HT1080 (cell line): ENCODE measurements around the gene EYA4. TPM values are rescaled to one million over a fixed set of nuclear protein-coding genes. Genes with fewer than 3 reads are reported as not detected.

ENCODE experiments used
- DNase-seq: peaks from one replicate; pipeline ENCODE4 v3.0.0-alpha.2; 2015; ENCODE audit warnings: low read depth
- total RNA-seq: library from RNA; depleted of rRNA; stranded (reverse); fragments of >200 nt; shearing (Covaris generic); gene quantifications from 2 replicates; pipeline ENCODE4 v1.2.3, GENCODE V29; 2014

The EYA4 gene
- total RNA-seq, 1 experiment from 2014 or later, result 23.7 TPM

DNA sequence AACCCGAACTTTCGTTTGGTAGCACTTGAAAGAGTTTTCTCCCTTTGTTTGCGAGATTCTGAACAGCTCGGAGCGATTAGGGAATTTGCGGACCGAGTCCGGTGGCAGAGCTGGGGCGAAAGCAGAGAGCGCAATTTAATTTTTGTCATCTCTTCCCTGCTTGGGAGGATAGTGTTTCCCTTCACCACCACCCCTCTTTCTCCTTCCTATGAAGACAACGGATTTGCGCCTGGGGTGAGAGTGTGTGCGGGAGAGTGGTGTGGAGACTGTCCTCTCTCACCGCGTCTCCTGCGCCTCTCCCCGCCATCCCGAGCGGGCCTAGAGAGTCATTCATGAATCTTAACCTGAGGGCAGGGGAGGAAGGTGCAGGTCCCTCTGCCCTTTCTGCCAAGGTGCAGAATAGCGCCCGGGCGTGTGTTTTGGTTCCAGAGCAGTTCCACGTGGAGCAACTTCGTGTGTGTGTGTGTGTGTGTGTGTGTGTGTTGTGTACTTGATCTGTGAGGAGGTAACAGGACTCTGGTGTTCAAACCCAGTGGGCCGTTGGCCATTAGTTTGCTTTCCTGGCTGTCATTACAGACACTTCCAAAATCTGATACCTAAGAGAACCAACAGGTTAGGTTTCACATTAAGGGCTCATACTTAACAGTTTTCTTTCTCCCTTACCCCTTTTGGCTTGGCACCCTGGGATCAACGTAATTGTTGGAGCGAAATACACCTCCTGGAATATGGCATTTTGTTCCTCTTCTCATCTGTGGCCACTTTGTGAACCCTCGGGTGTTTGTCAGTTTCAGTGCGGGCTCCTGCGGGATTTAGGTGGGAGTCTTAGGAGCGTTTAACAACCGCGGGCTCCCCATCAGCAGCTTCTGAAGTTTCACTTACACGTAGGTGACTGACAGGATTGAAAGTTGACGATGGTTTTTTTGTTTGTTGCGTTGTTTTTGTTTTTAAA, 1.8 kb downstream of the EYA4 start:
- DNase-seq, result peak; percentile 61

GRCh38 chr6:133243723-133244305, 2.7 kb downstream of the EYA4 start:
- no peak for DNase-seq

DNA sequence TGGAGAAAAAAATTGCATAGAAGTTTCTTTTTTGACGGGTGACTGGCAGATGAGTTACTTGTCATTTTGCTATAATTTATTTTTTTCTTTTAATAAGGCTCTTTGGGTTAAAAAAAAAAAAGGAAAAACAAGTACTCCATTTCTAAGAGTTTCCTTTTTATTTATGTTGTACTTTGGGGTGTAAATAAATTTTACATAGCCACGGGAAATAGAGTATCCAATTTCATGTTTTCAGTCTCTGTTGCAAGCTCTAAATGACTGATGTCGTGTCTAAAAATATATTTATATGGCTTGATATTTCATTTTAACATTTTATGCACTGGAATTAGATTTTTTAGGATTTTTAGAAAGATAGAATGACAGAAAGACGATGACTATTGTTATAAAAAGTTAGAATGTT, 3.4 kb downstream of the EYA4 start:
- peak; percentile 10 for DNase-seq

DNA sequence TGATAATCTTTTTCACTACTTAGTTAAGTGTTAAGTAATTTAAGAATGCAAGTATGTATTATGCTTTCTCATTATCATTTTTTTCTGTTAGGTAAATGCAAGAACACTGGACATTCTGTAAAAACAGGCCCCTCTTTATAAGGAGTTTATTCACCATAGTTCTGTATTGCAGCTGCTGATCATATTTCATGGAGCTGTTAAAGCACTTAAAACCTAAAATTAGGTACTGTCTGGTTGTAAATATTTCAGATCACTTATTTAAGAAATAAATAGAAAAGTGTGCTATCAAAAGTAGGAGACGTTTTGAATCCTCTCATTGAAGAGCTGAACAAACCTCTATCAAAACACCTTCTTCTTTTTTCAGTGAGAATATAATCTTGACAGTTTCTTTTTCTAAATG, 3.9 kb downstream of the EYA4 start:
- DNase-seq, result no peak

DNA sequence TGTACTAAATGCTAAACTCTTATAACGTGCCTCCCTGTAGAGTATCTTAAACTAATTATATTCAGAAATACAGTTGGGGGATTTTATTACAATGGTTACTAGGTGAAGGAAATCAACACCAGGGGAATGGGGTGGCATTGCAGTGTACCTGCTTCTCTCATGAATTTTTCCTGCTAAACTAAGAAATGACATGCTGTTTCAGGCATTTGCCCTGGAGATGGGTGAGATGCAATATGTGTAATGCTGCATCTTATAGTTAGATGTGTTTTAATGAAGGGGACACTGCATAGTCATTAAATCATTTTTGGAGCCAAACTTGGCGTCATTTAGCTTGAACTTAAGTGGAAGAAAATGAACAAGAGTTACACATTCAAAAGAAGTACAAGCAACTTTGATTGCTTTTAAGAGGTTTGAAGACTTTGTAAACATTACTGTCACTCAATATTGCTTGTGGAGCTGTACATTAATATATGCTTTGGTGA, 4.3 kb downstream of the EYA4 start:
- DNase-seq, result peak; percentile 31

- DNase-seq, result peak; percentile 8
These were observed 6.4 kb downstream of the EYA4 start for GRCh38 chr6:133247581-133247980.

- peak; percentile 81 for DNase-seq
These were observed 7.3 kb downstream of the EYA4 start for GRCh38 chr6:133248241-133249001.

- no peak for DNase-seq
These were observed 10.5 kb downstream of the EYA4 start for GRCh38 chr6:133251688-133252087.

- DNase-seq, result peak; percentile 63
These were observed 13.5 kb downstream of the EYA4 start for GRCh38 chr6:133254552-133255228.

- no peak for DNase-seq
These were observed 16.5 kb downstream of the EYA4 start for GRCh38 chr6:133257545-133258105.

- no peak for DNase-seq
These were observed 18.4 kb downstream of the EYA4 start for GRCh38 chr6:133259561-133259960.

GRCh38 chr6:133262804-133263203, 21.6 kb downstream of the EYA4 start:
- DNase-seq, result no peak

- no peak for DNase-seq
These were observed 23.9 kb downstream of the EYA4 start for GRCh38 chr6:133265066-133265465.

GRCh38 chr6:133266186-133266585, 25.0 kb downstream of the EYA4 start:
- DNase-seq, result no peak

DNA sequence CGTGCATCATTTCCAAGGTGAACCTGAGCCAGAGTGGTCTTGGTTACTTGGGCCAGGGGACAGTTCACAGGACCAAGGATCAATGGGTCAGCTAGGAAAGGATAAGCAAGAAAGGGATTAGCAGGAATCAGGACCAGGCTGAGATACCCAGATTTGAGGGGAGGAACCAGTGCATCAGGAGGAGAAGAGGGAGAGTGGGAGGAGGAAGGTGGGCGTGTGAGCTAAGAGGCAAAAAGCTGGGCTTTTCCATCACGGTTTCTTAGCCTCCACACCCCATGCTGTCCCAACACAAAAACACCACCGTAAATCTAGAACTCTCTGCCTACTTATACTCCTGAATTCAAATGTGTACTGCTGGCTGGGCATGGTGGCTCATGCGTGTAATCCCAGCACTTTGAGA, 27.5 kb downstream of the EYA4 start:
- no peak for DNase-seq

GRCh38 chr6:133274813-133275212, 33.7 kb downstream of the EYA4 start:
- DNase-seq, result no peak

- no peak for DNase-seq
These were observed 34.1 kb downstream of the EYA4 start for GRCh38 chr6:133275213-133275612.

GRCh38 chr6:133277228-133277899, 36.2 kb downstream of the EYA4 start:
- peak; percentile 28 for DNase-seq

DNA sequence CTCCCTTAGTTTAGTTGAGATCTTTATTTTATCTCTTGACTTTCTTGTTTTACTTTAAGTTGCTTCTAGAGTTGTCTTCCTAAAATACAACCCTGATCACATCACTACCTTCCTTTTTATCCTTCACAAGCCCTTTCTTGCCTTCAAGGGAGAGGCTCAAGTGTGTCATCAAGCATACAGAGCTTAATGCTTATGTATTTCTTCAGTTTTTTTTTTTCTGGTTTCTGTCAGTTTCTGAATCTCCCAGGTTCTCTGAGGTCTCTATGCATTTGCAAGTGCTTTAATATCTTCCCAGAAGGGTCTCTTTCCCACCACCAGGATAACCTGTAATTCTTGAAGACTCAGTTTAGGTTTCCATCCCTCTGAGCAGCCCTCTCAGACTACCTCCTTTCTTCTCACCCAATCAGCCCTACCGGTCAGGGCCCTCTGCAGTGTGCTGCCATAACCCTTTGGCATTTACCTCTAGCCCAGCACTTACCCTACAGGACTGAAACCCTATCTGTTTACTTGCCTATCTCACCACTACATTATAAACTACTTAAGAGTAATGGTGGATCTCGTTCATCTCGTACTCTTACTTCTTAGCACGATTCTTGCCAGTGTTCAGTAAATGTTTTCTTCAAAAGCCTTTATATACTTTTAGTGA, 36.9 kb downstream of the EYA4 start:
- DNase-seq, result no peak

DNA sequence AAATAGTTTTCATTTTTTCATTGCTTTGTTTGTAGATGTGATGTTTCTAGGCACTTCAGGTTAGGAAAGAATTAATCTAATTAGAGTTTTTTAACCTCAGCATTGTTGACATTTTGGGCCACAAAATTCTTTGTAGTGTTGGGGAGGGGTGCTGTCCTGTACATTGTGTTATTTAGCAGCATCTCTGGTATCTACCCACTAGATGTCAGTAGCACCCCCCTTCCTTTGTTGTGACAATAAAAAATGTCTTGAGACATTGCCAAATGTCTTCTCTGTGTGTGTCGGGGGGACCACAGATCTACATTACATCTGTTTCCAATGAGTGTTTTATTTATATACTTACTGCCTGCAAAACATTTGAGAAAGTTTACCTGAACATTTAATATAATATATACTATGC, 45.6 kb downstream of the EYA4 start:
- DNase-seq, result no peak
